HepG2 (cell line): ENCODE measurements around the gene AGER. TPM values are rescaled to one million over a fixed set of nuclear protein-coding genes. Genes with fewer than 3 reads are reported as not detected.

ENCODE experiments used
- AFF4 ChIP-seq: sonication (generic); formaldehyde crosslinking; IDR thresholded peaks from 2 replicates; pipeline ENCODE4 v1.4.0; 2020; ENCODE audit warnings: missing genetic modification reagents
- EP300 ChIP-seq, 3 experiments: sonication (generic) in 1 of 3; formaldehyde crosslinking in 1 of 3; IDR thresholded peaks; 2 replicates each; pipeline versions ENCODE4 v1.5.1 to v1.6.1; 2011 to 2020; ENCODE audit warnings: low read depth in 2 of 3, low read length in 2 of 3, borderline replicate concordance in 1 of 3, improper control_type of control experiment in 1 of 3, mild to moderate bottlenecking in 1 of 3, missing genetic modification reagents in 1 of 3, moderate library complexity in 1 of 3
- FOXK2 ChIP-seq: fragments of 450-650 bp; IDR thresholded peaks from 2 replicates; pipeline ENCODE4 v1.6.1; 2016
- GTF2F1 ChIP-seq: fragments of 150-350 bp; IDR thresholded peaks from 2 replicates; pipeline ENCODE4 v1.6.1; 2014; ENCODE audit warnings: low read length
- HCFC1 ChIP-seq: fragments of 150-350 bp; IDR thresholded peaks from 2 replicates; pipeline ENCODE4 v1.6.1; 2014; ENCODE audit warnings: low read depth, low read length
- MLLT10 ChIP-seq: sonication (generic); formaldehyde crosslinking; IDR thresholded peaks from 2 replicates; pipeline ENCODE4 v1.4.0; 2020; ENCODE audit warnings: missing genetic modification reagents
- MYC ChIP-seq: sonication (generic); formaldehyde crosslinking; IDR thresholded peaks from 2 replicates; pipeline ENCODE4 v1.9.0; 2021; ENCODE audit warnings: missing genetic modification reagents, borderline replicate concordance
- RFX5 ChIP-seq: IDR thresholded peaks from 2 replicates; pipeline ENCODE4 v1.6.1; 2011; ENCODE audit warnings: low read depth, low read length, improper control_type of control experiment
- SMARCC2 ChIP-seq: fragments of 450-650 bp; IDR thresholded peaks from 2 replicates; pipeline ENCODE4 v1.6.1; 2017; ENCODE audit warnings: antibody characterized with exemption, mild to moderate bottlenecking
- WIZ ChIP-seq: sonication (generic); formaldehyde crosslinking; IDR thresholded peaks from 2 replicates; pipeline ENCODE4 v1.5.1; 2020; ENCODE audit warnings: mild to moderate bottlenecking, missing genetic modification reagents
- ZNF557 ChIP-seq: sonication (generic); formaldehyde crosslinking; IDR thresholded peaks from 2 replicates; pipeline ENCODE4 v1.4.0; 2020; ENCODE audit warnings: missing genetic modification reagents
- ZNF891 ChIP-seq: sonication (generic); formaldehyde crosslinking; IDR thresholded peaks from 2 replicates; pipeline ENCODE4 v1.5.0; 2020; ENCODE audit warnings: mild to moderate bottlenecking, missing genetic modification reagents
- polyA plus RNA-seq, 8 experiments: library from polyadenylated mRNA; depleted of rRNA in 3 of 8; stranded (reverse) in 7 of 8; unstranded in 1 of 8; fragments of >200 nt; fragmentation: Illumina TruSeq in 4 of 8; extraction: Trizol in 4 of 8; gene quantifications; 2 replicates each; pipeline versions ENCODE4 v1.2.1 to v1.2.3, GENCODE V29; 2011 to 2016; ENCODE audit warnings: low read depth in 4 of 8, missing spikeins in 1 of 8, mixed read lengths in 1 of 8; ENCODE audit not compliant: insufficient read depth in 1 of 8
- total RNA-seq, 5 experiments: library from RNA; depleted of rRNA; stranded (reverse); fragments of >200 nt; fragmentation: Illumina TruSeq; extraction: Trizol; gene quantifications; 2 replicates each; pipeline ENCODE4 v1.2.3, GENCODE V29; 2016; ENCODE audit warnings: low read depth in 1 of 5
- TF ChIP-seq, protein P1 (sequence below): sonication (generic); formaldehyde crosslinking; IDR thresholded peaks from 2 replicates; pipeline ENCODE4 v1.5.0; 2020; ENCODE audit warnings: mild to moderate bottlenecking, missing genetic modification reagents
- TF ChIP-seq, protein P2 (sequence below): sonication (generic); formaldehyde crosslinking; IDR thresholded peaks from 2 replicates; pipeline ENCODE4 v1.5.1; 2020; ENCODE audit warnings: missing genetic modification reagents, mild to moderate bottlenecking, borderline replicate concordance
- TF ChIP-seq, protein P3 (sequence below): sonication (generic); formaldehyde crosslinking; IDR thresholded peaks from 2 replicates; pipeline ENCODE4 v1.4.0; 2020; ENCODE audit warnings: missing genetic modification reagents

AGER gene
- total and polyA plus RNA-seq, 2 of the 13 experiments (the other 11 are each of a cell fraction or from before 2014, with no cell fraction given) = 1.9 to 5.1 TPM

DNA sequence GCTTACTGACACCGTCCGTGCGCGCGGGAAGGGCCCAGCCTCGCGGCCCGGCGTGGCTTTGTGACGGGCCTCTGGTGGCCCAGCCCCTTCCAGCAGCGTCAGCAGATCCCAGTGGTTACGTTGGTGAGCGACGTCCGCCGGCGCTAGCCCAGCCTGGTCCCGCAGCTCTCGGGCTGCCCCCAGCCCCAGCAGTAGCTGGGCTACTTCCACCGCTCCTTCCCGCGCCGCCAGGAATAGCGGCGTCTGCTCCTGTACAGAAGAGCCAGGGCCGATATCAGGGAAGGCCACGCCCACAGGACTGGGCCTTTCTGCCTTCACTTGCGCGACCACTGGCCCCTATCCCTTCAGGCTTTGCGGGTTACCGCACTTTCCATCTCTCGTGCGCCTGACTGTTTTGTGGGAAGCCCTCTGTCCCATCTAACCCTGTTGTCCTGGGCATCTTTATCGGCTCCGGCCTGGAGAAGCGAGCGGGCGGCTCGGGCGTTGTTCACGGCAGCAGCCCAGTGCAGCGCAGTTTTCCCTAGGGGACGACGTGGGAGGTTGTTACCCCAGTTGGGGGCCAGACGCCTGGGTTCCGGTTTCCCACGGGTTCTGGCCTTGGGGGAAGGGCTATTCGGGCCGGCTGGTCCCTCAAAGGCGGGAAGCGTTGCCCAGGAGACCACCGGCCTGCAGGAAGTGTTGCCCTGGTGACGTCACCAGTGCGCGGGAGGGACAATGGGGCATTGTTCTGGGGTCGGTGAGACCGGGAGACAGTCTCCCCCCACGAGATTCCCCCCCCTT lies 12.0 kb upstream of the AGER start (continued):
- TF ChIP-seq AFF4 (CRISPR knock-in tag) = peak; percentile 70; the same call in 1 of the 2 replicates
- TF ChIP-seq, protein P1, sequence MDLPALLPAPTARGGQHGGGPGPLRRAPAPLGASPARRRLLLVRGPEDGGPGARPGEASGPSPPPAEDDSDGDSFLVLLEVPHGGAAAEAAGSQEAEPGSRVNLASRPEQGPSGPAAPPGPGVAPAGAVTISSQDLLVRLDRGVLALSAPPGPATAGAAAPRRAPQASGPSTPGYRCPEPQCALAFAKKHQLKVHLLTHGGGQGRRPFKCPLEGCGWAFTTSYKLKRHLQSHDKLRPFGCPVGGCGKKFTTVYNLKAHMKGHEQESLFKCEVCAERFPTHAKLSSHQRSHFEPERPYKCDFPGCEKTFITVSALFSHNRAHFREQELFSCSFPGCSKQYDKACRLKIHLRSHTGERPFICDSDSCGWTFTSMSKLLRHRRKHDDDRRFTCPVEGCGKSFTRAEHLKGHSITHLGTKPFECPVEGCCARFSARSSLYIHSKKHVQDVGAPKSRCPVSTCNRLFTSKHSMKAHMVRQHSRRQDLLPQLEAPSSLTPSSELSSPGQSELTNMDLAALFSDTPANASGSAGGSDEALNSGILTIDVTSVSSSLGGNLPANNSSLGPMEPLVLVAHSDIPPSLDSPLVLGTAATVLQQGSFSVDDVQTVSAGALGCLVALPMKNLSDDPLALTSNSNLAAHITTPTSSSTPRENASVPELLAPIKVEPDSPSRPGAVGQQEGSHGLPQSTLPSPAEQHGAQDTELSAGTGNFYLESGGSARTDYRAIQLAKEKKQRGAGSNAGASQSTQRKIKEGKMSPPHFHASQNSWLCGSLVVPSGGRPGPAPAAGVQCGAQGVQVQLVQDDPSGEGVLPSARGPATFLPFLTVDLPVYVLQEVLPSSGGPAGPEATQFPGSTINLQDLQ (CRISPR knock-in tag) = no peak
- TF ChIP-seq, protein P2, sequence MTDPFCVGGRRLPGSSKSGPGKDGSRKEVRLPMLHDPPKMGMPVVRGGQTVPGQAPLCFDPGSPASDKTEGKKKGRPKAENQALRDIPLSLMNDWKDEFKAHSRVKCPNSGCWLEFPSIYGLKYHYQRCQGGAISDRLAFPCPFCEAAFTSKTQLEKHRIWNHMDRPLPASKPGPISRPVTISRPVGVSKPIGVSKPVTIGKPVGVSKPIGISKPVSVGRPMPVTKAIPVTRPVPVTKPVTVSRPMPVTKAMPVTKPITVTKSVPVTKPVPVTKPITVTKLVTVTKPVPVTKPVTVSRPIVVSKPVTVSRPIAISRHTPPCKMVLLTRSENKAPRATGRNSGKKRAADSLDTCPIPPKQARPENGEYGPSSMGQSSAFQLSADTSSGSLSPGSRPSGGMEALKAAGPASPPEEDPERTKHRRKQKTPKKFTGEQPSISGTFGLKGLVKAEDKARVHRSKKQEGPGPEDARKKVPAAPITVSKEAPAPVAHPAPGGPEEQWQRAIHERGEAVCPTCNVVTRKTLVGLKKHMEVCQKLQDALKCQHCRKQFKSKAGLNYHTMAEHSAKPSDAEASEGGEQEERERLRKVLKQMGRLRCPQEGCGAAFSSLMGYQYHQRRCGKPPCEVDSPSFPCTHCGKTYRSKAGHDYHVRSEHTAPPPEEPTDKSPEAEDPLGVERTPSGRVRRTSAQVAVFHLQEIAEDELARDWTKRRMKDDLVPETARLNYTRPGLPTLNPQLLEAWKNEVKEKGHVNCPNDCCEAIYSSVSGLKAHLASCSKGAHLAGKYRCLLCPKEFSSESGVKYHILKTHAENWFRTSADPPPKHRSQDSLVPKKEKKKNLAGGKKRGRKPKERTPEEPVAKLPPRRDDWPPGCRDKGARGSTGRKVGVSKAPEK (CRISPR knock-in tag) = no peak; the same call in 1 of the 2 replicates
- TF ChIP-seq ZNF557 (CRISPR knock-in tag) = peak; percentile 42; the same call in 1 of the 2 replicates
- TF ChIP-seq GTF2F1 = no peak
- peak; percentile 99 for TF ChIP-seq ZNF891 (CRISPR knock-in tag)
- TF ChIP-seq MLLT10 (CRISPR knock-in tag) = no peak
- TF ChIP-seq EP300 (IDR thresholded peaks at IDR 0.05; ENCODE audit: low read depth in 2 of 2, low read length in 2 of 2) = peak; percentile 31 to 54
- TF ChIP-seq EP300 (CRISPR knock-in tag; IDR thresholded peaks at IDR 0.05; ENCODE audit: borderline replicate concordance) = peak; percentile 35
- no peak for TF ChIP-seq SMARCC2
- TF ChIP-seq FOXK2 = no peak
- TF ChIP-seq, protein P3, sequence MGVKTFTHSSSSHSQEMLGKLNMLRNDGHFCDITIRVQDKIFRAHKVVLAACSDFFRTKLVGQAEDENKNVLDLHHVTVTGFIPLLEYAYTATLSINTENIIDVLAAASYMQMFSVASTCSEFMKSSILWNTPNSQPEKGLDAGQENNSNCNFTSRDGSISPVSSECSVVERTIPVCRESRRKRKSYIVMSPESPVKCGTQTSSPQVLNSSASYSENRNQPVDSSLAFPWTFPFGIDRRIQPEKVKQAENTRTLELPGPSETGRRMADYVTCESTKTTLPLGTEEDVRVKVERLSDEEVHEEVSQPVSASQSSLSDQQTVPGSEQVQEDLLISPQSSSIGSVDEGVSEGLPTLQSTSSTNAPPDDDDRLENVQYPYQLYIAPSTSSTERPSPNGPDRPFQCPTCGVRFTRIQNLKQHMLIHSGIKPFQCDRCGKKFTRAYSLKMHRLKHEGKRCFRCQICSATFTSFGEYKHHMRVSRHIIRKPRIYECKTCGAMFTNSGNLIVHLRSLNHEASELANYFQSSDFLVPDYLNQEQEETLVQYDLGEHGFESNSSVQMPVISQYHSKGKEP = no peak
- peak; percentile 71; the same call in 1 of the 2 replicates for TF ChIP-seq RFX5
- TF ChIP-seq HCFC1 = peak; percentile 57; the same call in 1 of the 2 replicates
- peak; percentile 94 for TF ChIP-seq MYC (CRISPR knock-in tag)
- peak; percentile 44; the same call in 1 of the 2 replicates for TF ChIP-seq WIZ (CRISPR knock-in tag)
